ENCODE results near the gene HRG. TPM values are rescaled to one million over a fixed set of nuclear protein-coding genes. Genes with fewer than 3 reads are reported as not detected.

The HRG gene
- 1 to 10 TPM in 1 of 4 donors, under 1 TPM in 1, not detected in 2; 0.46 to 1.1 TPM for total RNA-seq

DNA sequence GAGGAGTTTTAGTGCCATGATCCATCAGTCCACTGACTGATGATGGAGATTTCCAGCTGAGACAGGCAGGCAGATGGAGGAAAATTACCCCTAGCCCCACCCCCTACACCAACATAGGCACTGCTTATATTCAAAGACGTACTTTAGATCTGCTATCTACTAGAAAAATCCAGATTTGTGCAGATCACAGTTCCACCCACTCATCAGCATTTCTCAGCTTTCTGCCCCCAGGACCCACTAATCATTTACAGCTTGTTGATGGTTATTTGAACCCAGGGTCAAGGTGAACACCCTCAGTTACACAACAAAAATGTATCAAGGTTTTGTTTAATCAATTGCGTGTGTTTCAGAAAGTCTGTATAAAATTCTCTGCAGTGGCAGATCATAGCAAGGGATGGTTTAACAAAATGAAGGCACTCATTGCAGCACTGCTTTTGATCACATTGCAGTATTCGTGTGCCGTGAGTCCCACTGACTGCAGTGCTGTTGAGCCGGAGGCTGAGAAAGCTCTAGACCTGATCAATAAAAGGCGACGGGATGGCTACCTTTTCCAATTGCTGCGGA is at the start of gene HRG:
Gene HRG (plus strand): TSS at position 390 of the 564 bp plus-strand sequence. CDS start 18 bp downstream, at position 408.
- Histone ChIP-seq H3K27ac (no peak within 1 kb of the TSS), H3K4me3 (no peak within 1 kb of the TSS), H3K9me3 (no peaks in the 10 kb centered on the region), H3K36me3 (no peaks in the 10 kb centered on the region), H3K27me3 (no peaks in the 10 kb centered on the region), H3K4me1 (no peaks in the 10 kb centered on the region)
- no peak for TF ChIP-seq POLR2A (IDR thresholded peaks at IDR 0.05)
- no peak for TF ChIP-seq CTCF (IDR thresholded peaks at IDR 0.05 in 4 of 5, conservative IDR thresholded peaks at IDR 0.05 in 1 of 5)
- ATAC-seq (no peak), DNase-seq (no peak)
- intact Hi-C loops (cut with DNase I; ENCODE audit: low total_unique reads) (no loop called here), in situ Hi-C loops (cut with MboI; ENCODE audit: low sequenced_read_pairs in 4 of 4) (no loop called here)

- TF ChIP-seq CTCF (IDR thresholded peaks at IDR 0.05 in 4 of 5, conservative IDR thresholded peaks at IDR 0.05 in 1 of 5) (no peak), POLR2A (IDR thresholded peaks at IDR 0.05) (no peak)
- ATAC-seq: no peak
- Histone ChIP-seq H3K36me3 (no peaks in the 10 kb centered on the region), H3K9me3 (no peaks in the 10 kb centered on the region), H3K4me3 (no peak overlapping the region), H3K4me1 (peaks cover 0 to 6% of the 10 kb centered on the region in 2 donors), H3K27me3 (peaks cover 10 to 15% (median 14%) of the 10 kb centered on the region in 3 donors), H3K27ac (no peak overlapping the region)
- intact Hi-C loops (cut with DNase I; ENCODE audit: low total_unique reads): loop anchor here (5.0 to 10.0 kb wide), 2 partner anchors 549 to 634 kb away; no protein-coding TSS in a partner anchor
- DNase-seq: no peak
- in situ Hi-C loops (cut with MboI; ENCODE audit: low sequenced_read_pairs in 4 of 4): loop anchor here (5.0 to 25.0 kb wide), 3 partner anchors 199 to 546 kb away; no protein-coding TSS in a partner anchor
These were observed 49.6 kb upstream of the HRG start for GRCh38 chr3:186616299-186616617.

DNA sequence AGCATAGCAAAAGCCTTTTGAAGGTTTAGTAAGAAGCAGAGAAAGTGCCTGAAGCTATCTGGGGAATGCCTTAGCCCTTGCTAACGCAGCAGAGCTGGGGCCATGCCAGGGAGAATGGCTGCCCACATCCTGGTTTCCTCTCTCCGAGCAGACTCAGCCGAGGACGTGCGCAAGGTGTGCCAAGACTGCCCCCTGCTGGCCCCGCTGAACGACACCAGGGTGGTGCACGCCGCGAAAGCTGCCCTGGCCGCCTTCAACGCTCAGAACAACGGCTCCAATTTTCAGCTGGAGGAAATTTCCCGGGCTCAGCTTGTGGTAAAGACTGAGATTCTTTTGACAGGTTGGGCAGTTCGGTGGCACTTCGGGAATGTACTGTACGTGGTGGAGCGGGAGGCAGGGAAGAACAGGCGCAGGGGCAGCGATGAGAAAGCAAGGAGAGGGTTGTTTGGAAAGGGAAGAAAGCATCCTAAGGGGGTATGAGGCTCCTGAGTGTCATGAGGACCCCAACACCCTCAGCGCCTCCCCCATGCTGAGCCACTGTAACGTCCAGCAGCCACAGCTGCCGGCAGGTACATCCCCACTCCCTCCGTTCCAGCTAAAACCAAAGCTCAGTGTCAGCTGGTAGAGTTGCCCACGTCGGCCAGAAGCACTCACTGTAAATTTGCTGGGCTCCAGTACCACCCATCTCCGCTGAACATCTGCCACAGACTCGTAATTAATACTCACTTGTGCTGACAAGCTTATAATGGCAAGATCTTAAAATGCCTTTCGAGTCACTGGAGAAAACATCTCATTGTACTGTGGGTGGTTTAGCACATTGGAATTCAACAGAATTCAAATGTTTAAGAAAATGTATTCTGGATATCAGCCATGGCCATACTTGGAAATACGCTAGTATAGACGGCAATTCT is 48.5 kb upstream of the HRG start:
- ATAC-seq (peak; percentile 68 to 81), DNase-seq (peak; percentile 31 to 47)
- H3K27me3 ChIP-seq: peaks cover 10 to 15% (median 14%) of the 10 kb centered on the region in 3 donors
- peak; percentile 39 to 86 (median 65) for TF ChIP-seq CTCF (IDR thresholded peaks at IDR 0.05 in 4 of 5, conservative IDR thresholded peaks at IDR 0.05 in 1 of 5)
- TF ChIP-seq POLR2A (IDR thresholded peaks at IDR 0.05): no peak
- intact Hi-C loops (cut with DNase I; ENCODE audit: low total_unique reads) (loop anchor here (5.0 to 10.0 kb wide), 2 partner anchors 548 to 635 kb away; no protein-coding TSS in a partner anchor), in situ Hi-C loops (cut with MboI; ENCODE audit: low sequenced_read_pairs in 4 of 4) (loop anchor here (5.0 to 25.0 kb wide), 3 partner anchors 198 to 545 kb away; no protein-coding TSS in a partner anchor)
- no peaks in the 10 kb centered on the region for H3K36me3 ChIP-seq
- H3K4me3 ChIP-seq: peak overlapping the region in 1 of 4 donors; percentile 27
- H3K4me1 ChIP-seq: peaks cover 0 to 6% of the 10 kb centered on the region in 2 donors
- no peaks in the 10 kb centered on the region for H3K9me3 ChIP-seq
- no peak overlapping the region for H3K27ac ChIP-seq

DNA sequence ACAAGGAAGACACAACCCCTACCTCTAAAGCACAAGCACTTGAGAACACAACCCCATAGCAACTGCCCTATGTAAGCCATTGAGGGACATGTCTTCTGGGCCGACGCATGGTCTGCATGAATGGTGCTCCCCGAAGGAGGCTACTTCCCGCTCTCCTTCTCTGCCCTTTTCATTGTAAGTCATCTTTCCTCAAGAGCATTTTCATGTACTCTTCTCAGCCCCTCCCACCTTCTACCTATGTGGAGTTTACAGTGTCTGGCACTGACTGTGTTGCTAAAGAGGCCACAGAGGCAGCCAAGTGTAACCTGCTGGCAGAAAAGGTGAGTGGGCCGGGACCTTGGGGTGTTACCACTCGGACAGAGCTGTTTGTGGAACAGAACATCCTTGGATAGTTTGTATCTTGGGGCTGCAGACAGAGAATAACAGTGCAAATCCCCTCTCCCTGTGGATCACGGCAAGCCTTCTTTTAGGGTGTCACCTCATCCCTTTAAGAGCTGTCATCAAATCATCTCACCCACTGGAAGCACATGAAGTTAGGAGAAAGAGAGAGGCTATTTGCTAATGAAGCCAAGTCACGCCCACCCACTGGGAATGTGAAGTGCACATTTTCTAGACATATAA is 47.4 kb upstream of the HRG start:
- TF ChIP-seq POLR2A (IDR thresholded peaks at IDR 0.05) (no peak), CTCF (IDR thresholded peaks at IDR 0.05 in 4 of 5, conservative IDR thresholded peaks at IDR 0.05 in 1 of 5) (no peak)
- Histone ChIP-seq H3K9me3 (no peaks in the 10 kb centered on the region), H3K36me3 (no peaks in the 10 kb centered on the region), H3K4me1 (peaks cover 0 to 6% of the 10 kb centered on the region in 2 donors), H3K27me3 (peaks cover 10 to 15% (median 14%) of the 10 kb centered on the region in 3 donors), H3K4me3 (no peak overlapping the region), H3K27ac (no peak overlapping the region)
- in situ Hi-C loops (cut with MboI; ENCODE audit: low sequenced_read_pairs in 4 of 4) (loop anchor here (5.0 to 25.0 kb wide), 3 partner anchors 196 to 544 kb away; no protein-coding TSS in a partner anchor), intact Hi-C loops (cut with DNase I; ENCODE audit: low total_unique reads) (loop anchor here (5.0 to 10.0 kb wide), 2 partner anchors 546 to 636 kb away; no protein-coding TSS in a partner anchor)
- ATAC-seq (no peak), DNase-seq (no peak)
